NCI-H128 (cell line): ENCODE measurements around the gene ASB6.

ENCODE experiments used
- DNase-seq: peaks from one replicate; lab custom pipeline; 2025; ENCODE audit not compliant: unreplicated experiment; lab: John Stamatoyannopoulos, UW

ASB6 gene

GRCh38 chr9:129641750-129642585, at the start of gene ASB6:
Gene ASB6, minus strand, starts transcription at chr9:129642151. Its CDS starts 152 bp downstream, at chr9:129641999.
- peak; percentile 79 for DNase-seq

GRCh38 chr9:129688285-129689043, 46.5 kb upstream of the ASB6 start:
- DNase-seq = no peak

- DNase-seq = no peak
These were observed 45.4 kb upstream of the ASB6 start for GRCh38 chr9:129687391-129687790.

GRCh38 chr9:129686736-129687135, 44.8 kb upstream of the ASB6 start:
- DNase-seq = no peak

- DNase-seq = no peak
These were observed 43.9 kb upstream of the ASB6 start for GRCh38 chr9:129685933-129686259.

GRCh38 chr9:129685220-129685932, 43.4 kb upstream of the ASB6 start:
- DNase-seq = no peak

GRCh38 chr9:129682381-129682780, 40.4 kb upstream of the ASB6 start:
- DNase-seq = no peak

- no peak for DNase-seq
These were observed 40.0 kb upstream of the ASB6 start for GRCh38 chr9:129681924-129682323.

GRCh38 chr9:129679537-129679936, 37.6 kb upstream of the ASB6 start:
- no peak for DNase-seq

- DNase-seq = no peak
These were observed 36.9 kb upstream of the ASB6 start for GRCh38 chr9:129678844-129679243.

GRCh38 chr9:129677456-129677855, 35.5 kb upstream of the ASB6 start:
- no peak for DNase-seq

GRCh38 chr9:129676975-129677374, 35.0 kb upstream of the ASB6 start:
- no peak for DNase-seq

- DNase-seq = no peak
These were observed 34.3 kb upstream of the ASB6 start for GRCh38 chr9:129676287-129676686.

- DNase-seq = no peak
These were observed 33.7 kb upstream of the ASB6 start for GRCh38 chr9:129675620-129676019.

- no peak for DNase-seq
These were observed 32.3 kb upstream of the ASB6 start for GRCh38 chr9:129674229-129674628.

- no peak for DNase-seq
These were observed 31.7 kb upstream of the ASB6 start for GRCh38 chr9:129673602-129674001.

- no peak for DNase-seq
These were observed 30.8 kb upstream of the ASB6 start for GRCh38 chr9:129672702-129673101.

GRCh38 chr9:129671519-129671918, 29.6 kb upstream of the ASB6 start:
- no peak for DNase-seq

- no peak for DNase-seq
These were observed 29.1 kb upstream of the ASB6 start for GRCh38 chr9:129671065-129671464.

- no peak for DNase-seq
These were observed 28.0 kb upstream of the ASB6 start for GRCh38 chr9:129669946-129670345.

- no peak for DNase-seq
These were observed 27.3 kb upstream of the ASB6 start for GRCh38 chr9:129669141-129669718.
